DND-41 (cell line): Measurements from ENCODE around the gene CHID1.

Source experiments
- ATAC-seq: fragments of 200-7000 bp; cut with Tn5 transposase; 3 replicates; pipeline ENCODE4 v1.9.1; 2021; ENCODE audit warnings: low read depth; ENCODE audit not compliant: insufficient read depth
- DNase-seq: peaks from one replicate; pipeline ENCODE4 v3.0.0-alpha.2; 2020
- H2AFZ ChIP-seq: 2 replicates; pipeline ENCODE4 v1.6.0; 2012; ENCODE audit warnings: low read depth, low read length
- H3K27ac ChIP-seq: 2 replicates; pipeline ENCODE4 v1.5.1; 2012; ENCODE audit warnings: low read length, inconsistent platforms
- H3K27me3 ChIP-seq: fragments of 200-600 bp; sonication (generic); 2 replicates; pipeline ENCODE4 v1.6.0; 2012; ENCODE audit warnings: low read length, mild to moderate bottlenecking, inconsistent platforms; ENCODE audit not compliant: insufficient read depth, poor library complexity
- H3K36me3 ChIP-seq: 2 replicates; pipeline ENCODE4 v1.5.1; 2012; ENCODE audit warnings: low read length, inconsistent platforms; ENCODE audit not compliant: insufficient read depth
- H3K4me1 ChIP-seq: 2 replicates; pipeline ENCODE4 v1.5.1; 2012; ENCODE audit warnings: mild to moderate bottlenecking, low read length; ENCODE audit not compliant: insufficient read depth
- H3K4me2 ChIP-seq: 2 replicates; pipeline ENCODE4 v1.6.0; 2012; ENCODE audit warnings: mild to moderate bottlenecking, moderate library complexity, low read length, inconsistent platforms; ENCODE audit not compliant: insufficient read depth
- H3K4me3 ChIP-seq, 2 experiments: fragments of 200-600 bp in 1 of 2; shearing (Covaris generic) in 1 of 2; 2 replicates each; pipeline ENCODE4 v1.5.1; 2012 to 2016; ENCODE audit warnings: inconsistent platforms in 2 of 2, low read length in 2 of 2, mild to moderate bottlenecking in 2 of 2, low read depth in 1 of 2, moderate library complexity in 1 of 2
- H3K79me2 ChIP-seq: 2 replicates; pipeline ENCODE4 v1.6.0; 2012; ENCODE audit warnings: low read length, inconsistent platforms; ENCODE audit not compliant: insufficient read depth
- H3K9ac ChIP-seq: 2 replicates; pipeline ENCODE4 v1.6.0; 2012; ENCODE audit warnings: low read depth, mild to moderate bottlenecking, inconsistent platforms, low read length, moderate library complexity
- H3K9me3 ChIP-seq: 2 replicates; pipeline ENCODE4 v1.5.1; 2012; ENCODE audit warnings: low read length, moderate library complexity, mild to moderate bottlenecking, inconsistent platforms; ENCODE audit not compliant: insufficient read depth, severe bottlenecking
- H4K20me1 ChIP-seq: 2 replicates; pipeline ENCODE4 v1.6.0; 2012; ENCODE audit warnings: low read length; ENCODE audit not compliant: insufficient read depth
- CTCF ChIP-seq: IDR thresholded peaks from 2 replicates; pipeline ENCODE4 v1.5.1; 2012; ENCODE audit warnings: borderline replicate concordance, low read length, moderate library complexity, mild to moderate bottlenecking; ENCODE audit not compliant: poor library complexity, severe bottlenecking; ENCODE audit errors: extremely low read depth
- EZH2 ChIP-seq: IDR thresholded peaks from 3 replicates; pipeline ENCODE4 v1.6.1; 2012; ENCODE audit warnings: borderline replicate concordance, low read depth, mild to moderate bottlenecking, moderate library complexity, low read length, inconsistent platforms; ENCODE audit not compliant: severe bottlenecking

Gene CHID1

GRCh38 chr11:895331-896110 is 15.1 kb downstream of the CHID1 start:
- Histone ChIP-seq H3K79me2 (no peaks in the 10 kb centered on the region), H3K9me3 (no peaks in the 10 kb centered on the region), H3K36me3 (peaks cover 50% of the 10 kb centered on the region), H3K4me2 (no peak overlapping the region), H3K4me1 (no peaks in the 10 kb centered on the region), H3K9ac (no peak overlapping the region), H3K27me3 (no peaks in the 10 kb centered on the region), H2AFZ (no peak overlapping the region), H3K4me3 (no peak overlapping the region), H4K20me1 (peaks cover 26% of the 10 kb centered on the region), H3K27ac (no peak overlapping the region)
- DNase-seq (no peak), ATAC-seq (no peak)
- TF ChIP-seq CTCF (no peak), EZH2 (no peak)

DNA sequence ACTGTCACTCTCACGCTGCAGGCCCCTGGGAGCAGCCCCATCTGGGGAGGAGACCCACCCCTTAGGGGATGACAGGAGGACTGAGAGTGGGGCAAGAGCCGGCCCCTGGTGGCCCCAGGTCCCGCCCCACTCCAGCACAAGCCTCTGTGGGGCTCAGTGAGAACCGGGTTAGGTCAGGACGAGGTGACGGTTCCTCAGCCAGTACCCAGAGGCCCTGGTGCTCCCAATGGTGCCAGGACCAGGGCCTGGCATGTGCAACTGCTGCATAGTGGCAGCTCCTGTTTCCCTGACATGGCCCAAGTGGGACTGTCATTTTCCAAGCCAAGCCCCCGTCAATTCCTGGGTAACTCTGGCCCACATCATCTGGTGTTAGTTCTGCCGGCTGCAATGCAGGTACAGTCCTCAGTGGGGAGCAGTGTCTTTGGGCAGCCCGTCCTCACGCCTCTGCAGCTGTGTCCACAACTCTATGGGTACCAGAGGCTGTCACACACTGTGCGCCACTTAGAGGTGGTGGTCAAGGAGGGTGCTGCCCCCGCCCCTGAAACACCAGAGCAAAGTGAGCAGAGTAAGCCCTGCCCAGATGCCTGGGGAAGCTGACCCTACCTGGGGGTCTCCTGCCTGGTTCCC is 15.9 kb downstream of the CHID1 start:
- DNase-seq (no peak), ATAC-seq (no peak)
- Histone ChIP-seq H3K4me2 (no peak overlapping the region), H3K36me3 (peaks cover 44% of the 10 kb centered on the region), H3K9me3 (no peaks in the 10 kb centered on the region), H3K9ac (no peak overlapping the region), H2AFZ (no peak overlapping the region), H3K27me3 (no peaks in the 10 kb centered on the region), H3K4me3 (no peak overlapping the region), H3K79me2 (no peaks in the 10 kb centered on the region), H3K4me1 (no peaks in the 10 kb centered on the region), H4K20me1 (peaks cover 29% of the 10 kb centered on the region), H3K27ac (no peak overlapping the region)
- no peak for TF ChIP-seq EZH2
- no peak for TF ChIP-seq CTCF

GRCh38 chr11:893008-893654 is 17.5 kb downstream of the CHID1 start:
- Histone ChIP-seq H4K20me1 (peaks cover 39% of the 10 kb centered on the region), H3K79me2 (no peaks in the 10 kb centered on the region), H3K36me3 (peaks cover 43% of the 10 kb centered on the region), H3K27ac (no peak overlapping the region), H3K4me1 (no peaks in the 10 kb centered on the region), H3K4me3 (no peak overlapping the region), H3K9ac (no peak overlapping the region), H3K4me2 (no peak overlapping the region), H3K9me3 (no peaks in the 10 kb centered on the region), H2AFZ (no peak overlapping the region), H3K27me3 (no peaks in the 10 kb centered on the region)
- TF ChIP-seq CTCF: no peak
- TF ChIP-seq EZH2: no peak
- DNase-seq (no peak), ATAC-seq (no peak)
